Ascending aorta (tissue), 2 donors: ENCODE results near the gene SUMO3. TPM values are rescaled to one million over a fixed set of nuclear protein-coding genes. Genes with fewer than 3 reads are reported as not detected.

Experiments
- DNase-seq, 2 donors: peaks; one replicate each; pipeline ENCODE4 v3.0.0-alpha.2; 2019; ENCODE audit warnings: low spot score in 2 of 2
- H3K27ac ChIP-seq, 2 donors: fragments of 200-600 bp; sonication (generic); one replicate each; pipeline ENCODE4 v1.5.1; 2016 to 2017; ENCODE audit warnings: mild to moderate bottlenecking in 1 of 2
- H3K27me3 ChIP-seq: fragments of 200-600 bp; sonication (generic); one replicate; pipeline ENCODE4 v1.5.1; 2017
- H3K36me3 ChIP-seq, 2 donors: fragments of 200-600 bp; sonication (generic); one replicate each; pipeline ENCODE4 v1.5.1; 2016
- H3K4me1 ChIP-seq, 2 donors: fragments of 200-600 bp; sonication (generic); one replicate each; pipeline ENCODE4 v1.5.1; 2016 to 2017; ENCODE audit warnings: mild to moderate bottlenecking in 1 of 2
- H3K4me3 ChIP-seq, 2 donors: fragments of 200-600 bp; sonication (generic); one replicate each; pipeline ENCODE4 v1.5.1; 2016 to 2017; ENCODE audit warnings: mild to moderate bottlenecking in 1 of 2
- H3K9me3 ChIP-seq, 2 donors: fragments of 200-600 bp; sonication (generic); one replicate each; pipeline ENCODE4 v1.5.1; 2016
- CTCF ChIP-seq, 3 experiments: fragments of 200-600 bp in 2 of 3; fragments of 450-650 bp in 1 of 3; sonication (generic) in 2 of 3; IDR thresholded peaks; one replicate each; pipeline ENCODE4 v1.5.1; 2016 to 2019; ENCODE audit warnings: antibody characterized with exemption in 3 of 3, mild to moderate bottlenecking in 1 of 3, moderate library complexity in 1 of 3
- intact Hi-C: fragments of 100-400 bp; cut with DNase I; formaldehyde crosslinking; loops from one replicate; pipeline ENCODE4 v1.15.1; 2023
- total RNA-seq: library from RNA; depleted of rRNA; stranded (reverse); fragments of >200 nt; gene quantifications from one replicate; pipeline ENCODE4 v1.1.0, GENCODE V29; 2016

SUMO3 gene
- total RNA-seq, 1 donor from 2014 or later = 69.2 TPM

GRCh38 chr21:44778983-44779382 lies 38.9 kb downstream of the SUMO3 start:
- intact Hi-C loops = no loop called here
- Histone ChIP-seq H3K9me3 (no peaks in the 10 kb centered on the region), H3K36me3 (peaks cover 15 to 42% of the 10 kb centered on the region in 2 donors), H3K4me1 (no peaks in the 10 kb centered on the region), H3K4me3 (no peak overlapping the region), H3K27me3 (no peaks in the 10 kb centered on the region), H3K27ac (no peak overlapping the region)
- TF ChIP-seq CTCF (IDR thresholded peaks at IDR 0.05) = no peak
- DNase-seq = no peak

- peaks cover 18 to 45% of the 10 kb centered on the region in 2 donors for H3K36me3 ChIP-seq
- TF ChIP-seq CTCF (IDR thresholded peaks at IDR 0.05) = no peak
- H3K27ac ChIP-seq = no peak overlapping the region
- H3K27me3 ChIP-seq = no peaks in the 10 kb centered on the region
- no peak overlapping the region for H3K4me3 ChIP-seq
- intact Hi-C loops = no loop called here
- DNase-seq = no peak
- no peaks in the 10 kb centered on the region for H3K9me3 ChIP-seq
- H3K4me1 ChIP-seq = no peaks in the 10 kb centered on the region
Measured at GRCh38 chr21:44778499-44778911, 39.4 kb downstream of the SUMO3 start.

GRCh38 chr21:44778094-44778493 lies 39.8 kb downstream of the SUMO3 start:
- DNase-seq = no peak
- H3K36me3 ChIP-seq = peaks cover 22 to 45% of the 10 kb centered on the region in 2 donors
- intact Hi-C loops = no loop called here
- no peak overlapping the region for H3K4me3 ChIP-seq
- TF ChIP-seq CTCF (IDR thresholded peaks at IDR 0.05) = no peak
- no peaks in the 10 kb centered on the region for H3K27me3 ChIP-seq
- H3K27ac ChIP-seq = no peak overlapping the region
- no peaks in the 10 kb centered on the region for H3K9me3 ChIP-seq
- H3K4me1 ChIP-seq = no peaks in the 10 kb centered on the region

GRCh38 chr21:44774972-44775371 lies 42.9 kb downstream of the SUMO3 start:
- H3K27ac ChIP-seq = no peak overlapping the region
- peaks cover 45 to 73% of the 10 kb centered on the region in 2 donors for H3K36me3 ChIP-seq
- no peak for DNase-seq
- no peak for TF ChIP-seq CTCF (IDR thresholded peaks at IDR 0.05)
- no peaks in the 10 kb centered on the region for H3K27me3 ChIP-seq
- no peak overlapping the region for H3K4me3 ChIP-seq
- H3K9me3 ChIP-seq = no peaks in the 10 kb centered on the region
- no peaks in the 10 kb centered on the region for H3K4me1 ChIP-seq
- intact Hi-C loops = no loop called here

- Histone ChIP-seq H3K27ac (no peak overlapping the region), H3K27me3 (no peaks in the 10 kb centered on the region), H3K4me3 (no peak overlapping the region), H3K9me3 (no peaks in the 10 kb centered on the region), H3K36me3 (peaks cover 51 to 81% of the 10 kb centered on the region in 2 donors), H3K4me1 (no peaks in the 10 kb centered on the region)
- intact Hi-C loops = no loop called here
- TF ChIP-seq CTCF (IDR thresholded peaks at IDR 0.05) = no peak
- no peak for DNase-seq
Measured at GRCh38 chr21:44773291-44773932, 44.5 kb downstream of the SUMO3 start.
